ENCODE results near the gene MED29. TPM values are rescaled to one million over a fixed set of nuclear protein-coding genes. Genes with fewer than 3 reads are reported as not detected.
A peak's percentile ranks its signal among the peaks of the same experiment; 100 is the strongest.

The MED29 gene
- total and polyA plus RNA-seq, 10 of the 15 experiments (the other 5 are each of a cell fraction or from before 2014, with no cell fraction given), result 3.2 to 36.6 (median 22.8) TPM

- TF ChIP-seq MLLT1 (IDR thresholded peaks at IDR 0.05), result peak; percentile 56
- no peak for TF ChIP-seq ZNF274 (IDR thresholded peaks at IDR 0.05; ENCODE audit: insufficient read depth, insufficient read length)
- TF ChIP-seq POLR2A (IDR thresholded peaks at IDR 0.05; ENCODE audit: low read depth, low read length), result peak; percentile 76
- TF ChIP-seq USF1 (IDR thresholded peaks at IDR 0.05; ENCODE audit: borderline replicate concordance, extremely low read length, insufficient read depth, low read depth, low read length), result no peak
- TF ChIP-seq CEBPZ (IDR thresholded peaks at IDR 0.05; ENCODE audit: low read depth, low read length), result no peak
- no peak for TF ChIP-seq MYB (IDR thresholded peaks at IDR 0.05; ENCODE audit: borderline replicate concordance, low read depth, low read length)
- TF ChIP-seq ATF7 (IDR thresholded peaks at IDR 0.05; ENCODE audit: low read depth), result no peak
- peak; percentile 90 for TF ChIP-seq SMAD1 (IDR thresholded peaks at IDR 0.05; ENCODE audit: low read depth, partially characterized antibody)
Observed at GRCh38 chr19:39408392-39409207, 17.4 kb downstream of the MED29 start (continued).

All from GM12878 (cell line).